ENCODE results near the gene CYP2A6. TPM values are rescaled to one million over a fixed set of nuclear protein-coding genes. Genes with fewer than 3 reads are reported as not detected.
"Not testable (repeated sequence)": the region's sequence is repeated elsewhere in the genome, so short reads cannot be mapped to it uniquely, and the experiment has no call there.

The CYP2A6 gene
- total RNA-seq, 2 donors from 2014 or later = not detected

GRCh38 chr19:40842997-40843652, 7.1 kb downstream of the CYP2A6 start:
- H3K27ac ChIP-seq; H3K27me3 ChIP-seq; H3K36me3 ChIP-seq (replicated peaks in 1 of 2; ENCODE audit: insufficient read depth in 1 of 2, low read depth in 2 of 2); H3K4me3 ChIP-seq; DNase-seq; intact Hi-C loops (cut with DNase I); ATAC-seq; H3K9me3 ChIP-seq: not testable (repeated sequence)
- H3K4me1 ChIP-seq = peaks cover 12% of the 10 kb centered on the region
- WGBS, 2 donors = 38 to 54% methylated on average over 8 to 10 of the region's 12 CpGs

DNA sequence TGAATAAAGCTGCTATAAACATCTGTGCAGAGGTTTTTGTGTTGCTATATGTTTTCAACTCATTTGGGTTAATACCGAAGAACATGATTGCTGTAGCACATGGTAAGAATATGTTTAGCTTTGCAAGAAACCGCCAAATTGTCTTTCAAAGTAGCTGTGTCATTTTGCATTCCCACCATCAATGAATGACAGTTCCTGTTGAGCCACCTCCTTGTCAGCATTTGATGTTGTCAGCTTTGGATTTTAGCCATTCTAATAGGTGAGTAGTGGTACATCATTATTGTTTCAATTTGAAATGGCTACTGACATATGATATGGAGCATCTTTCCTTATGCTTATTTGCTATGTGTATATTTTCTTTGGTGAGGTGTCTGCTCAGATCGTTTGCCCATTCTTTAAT, 8.2 kb downstream of the CYP2A6 start:
- WGBS, 2 donors = 79 to 98% methylated on average over 2 to 3 of the region's 3 CpGs
- DNase-seq; H3K4me3 ChIP-seq; H3K9me3 ChIP-seq; ATAC-seq; H3K27ac ChIP-seq; H3K27me3 ChIP-seq; intact Hi-C loops (cut with DNase I); H3K36me3 ChIP-seq (replicated peaks in 1 of 2; ENCODE audit: insufficient read depth in 1 of 2, low read depth in 2 of 2): not testable (repeated sequence)
- peaks cover 12% of the 10 kb centered on the region for H3K4me1 ChIP-seq

DNA sequence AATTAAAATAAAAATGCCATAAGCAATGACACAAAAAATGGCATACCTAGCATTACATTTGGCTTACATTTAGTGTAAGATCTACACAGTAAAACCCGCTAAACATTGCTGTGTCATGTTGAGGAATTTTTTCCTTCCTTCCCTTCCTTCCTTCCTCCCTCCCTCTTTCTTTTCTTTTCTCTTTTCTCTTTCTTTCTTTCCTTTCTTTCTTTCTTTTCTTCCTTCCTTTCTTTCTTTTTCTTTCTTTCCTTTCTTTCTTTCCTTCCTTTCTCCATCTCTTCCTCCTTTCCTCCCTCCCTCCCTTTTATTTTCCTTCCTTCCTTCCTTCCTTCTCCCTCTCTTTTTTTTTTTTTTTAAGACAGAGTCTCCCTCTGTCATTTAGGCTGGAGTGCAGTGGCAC, 11.8 kb downstream of the CYP2A6 start:
- H3K9me3 ChIP-seq; H3K36me3 ChIP-seq (replicated peaks in 1 of 2; ENCODE audit: insufficient read depth in 1 of 2, low read depth in 2 of 2); DNase-seq; H3K27ac ChIP-seq; H3K4me3 ChIP-seq; H3K27me3 ChIP-seq; intact Hi-C loops (cut with DNase I); ATAC-seq; H3K4me1 ChIP-seq: not testable (repeated sequence)
- 70 to 83% methylated on average over 1 of the region's 1 CpG for WGBS, 2 donors

DNA sequence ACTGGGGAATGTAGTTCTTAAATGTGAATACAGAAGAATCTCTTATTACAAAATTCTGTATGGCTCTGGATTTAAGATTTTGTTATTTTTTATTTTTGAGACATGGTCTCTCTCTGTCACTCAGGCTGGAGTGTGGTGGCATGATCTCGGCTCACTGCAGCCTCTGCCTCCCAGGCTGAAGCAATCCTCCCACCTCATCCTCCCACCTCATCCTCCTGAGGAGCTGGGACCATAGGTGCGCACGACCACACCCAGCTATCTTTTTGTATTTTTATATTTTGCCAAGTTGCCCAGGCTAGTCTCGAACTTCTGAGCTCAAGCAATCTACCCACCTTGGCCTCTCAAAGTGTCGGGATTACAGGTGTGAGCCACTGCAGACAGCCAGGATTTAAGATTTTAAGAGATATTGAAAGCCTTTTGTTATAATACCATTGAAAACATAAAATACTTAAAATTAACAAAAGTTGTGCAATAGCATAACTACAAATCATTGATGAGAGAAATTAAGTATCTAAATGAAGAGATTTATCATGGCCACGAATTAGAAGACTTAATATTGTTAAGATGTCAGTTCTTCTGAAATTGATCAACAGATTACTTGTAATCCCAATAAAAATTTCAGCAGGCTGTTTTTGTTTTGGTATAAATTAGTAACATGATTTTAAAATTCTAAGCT, 13.4 kb downstream of the CYP2A6 start:
- H3K9me3 ChIP-seq = no peaks in the 10 kb centered on the region
- no peak overlapping the region for H3K4me3 ChIP-seq
- no peak overlapping the region for H3K27ac ChIP-seq
- no peaks in the 10 kb centered on the region for H3K36me3 ChIP-seq (replicated peaks in 1 of 2; ENCODE audit: insufficient read depth in 1 of 2, low read depth in 2 of 2)
- TF ChIP-seq, protein P1, sequence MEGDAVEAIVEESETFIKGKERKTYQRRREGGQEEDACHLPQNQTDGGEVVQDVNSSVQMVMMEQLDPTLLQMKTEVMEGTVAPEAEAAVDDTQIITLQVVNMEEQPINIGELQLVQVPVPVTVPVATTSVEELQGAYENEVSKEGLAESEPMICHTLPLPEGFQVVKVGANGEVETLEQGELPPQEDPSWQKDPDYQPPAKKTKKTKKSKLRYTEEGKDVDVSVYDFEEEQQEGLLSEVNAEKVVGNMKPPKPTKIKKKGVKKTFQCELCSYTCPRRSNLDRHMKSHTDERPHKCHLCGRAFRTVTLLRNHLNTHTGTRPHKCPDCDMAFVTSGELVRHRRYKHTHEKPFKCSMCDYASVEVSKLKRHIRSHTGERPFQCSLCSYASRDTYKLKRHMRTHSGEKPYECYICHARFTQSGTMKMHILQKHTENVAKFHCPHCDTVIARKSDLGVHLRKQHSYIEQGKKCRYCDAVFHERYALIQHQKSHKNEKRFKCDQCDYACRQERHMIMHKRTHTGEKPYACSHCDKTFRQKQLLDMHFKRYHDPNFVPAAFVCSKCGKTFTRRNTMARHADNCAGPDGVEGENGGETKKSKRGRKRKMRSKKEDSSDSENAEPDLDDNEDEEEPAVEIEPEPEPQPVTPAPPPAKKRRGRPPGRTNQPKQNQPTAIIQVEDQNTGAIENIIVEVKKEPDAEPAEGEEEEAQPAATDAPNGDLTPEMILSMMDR (IDR thresholded peaks at IDR 0.05) = no peak
- TF ChIP-seq POLR2A (IDR thresholded peaks at IDR 0.05) = no peak
- ATAC-seq (no peak), DNase-seq (no peak)
- intact Hi-C loops (cut with DNase I) = no loop called here
- no peaks in the 10 kb centered on the region for H3K27me3 ChIP-seq
- WGBS, 2 donors = 83 to 85% methylated on average over 6 of the region's 6 CpGs
- H3K4me1 ChIP-seq = peaks cover 12% of the 10 kb centered on the region

DNA sequence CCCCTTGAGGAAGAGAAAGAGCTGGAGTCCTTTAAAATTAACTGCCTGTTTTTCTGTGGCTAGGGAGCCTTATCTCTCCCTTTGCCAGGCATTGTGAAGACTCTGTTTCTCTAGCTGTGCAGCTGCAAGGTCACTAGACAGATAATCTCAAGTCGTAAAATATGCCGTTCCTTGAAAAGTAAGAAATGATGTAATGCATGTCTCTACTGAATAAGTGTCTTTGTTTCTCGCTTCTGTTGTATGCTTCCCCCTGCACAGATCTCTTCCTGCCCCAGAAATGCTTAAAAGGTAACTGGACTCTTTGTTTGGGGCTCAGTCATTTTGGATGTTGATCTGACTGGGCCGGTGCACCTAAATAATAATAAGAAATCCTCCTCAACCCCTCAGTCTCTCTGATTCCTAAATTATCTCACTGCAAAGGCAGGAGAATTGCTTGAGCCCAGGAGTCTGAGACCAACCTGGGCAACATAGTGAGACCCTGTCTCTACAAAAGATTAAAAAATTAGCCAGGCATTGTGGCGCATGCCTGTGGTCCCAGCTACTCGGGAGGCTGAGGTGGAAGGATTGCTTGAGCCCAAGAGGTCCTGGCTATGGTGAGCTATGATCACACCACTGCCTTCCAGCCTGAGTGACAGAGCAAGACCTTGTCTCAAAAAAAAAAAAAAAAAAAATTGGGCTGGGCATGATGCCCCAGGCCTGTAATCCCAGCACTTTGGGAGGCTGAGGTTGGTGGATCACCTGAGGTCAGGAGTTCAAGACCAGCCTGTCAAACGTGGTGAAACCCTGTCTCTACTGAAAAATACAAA, 16.3 kb downstream of the CYP2A6 start:
- H3K27me3 ChIP-seq; H3K4me3 ChIP-seq; H3K9me3 ChIP-seq; H3K36me3 ChIP-seq (replicated peaks in 1 of 2; ENCODE audit: insufficient read depth in 1 of 2, low read depth in 2 of 2); ATAC-seq; intact Hi-C loops (cut with DNase I); DNase-seq: not testable (repeated sequence)
- peaks cover 22% of the 10 kb centered on the region for H3K4me1 ChIP-seq
- 33 to 49% methylated on average over 5 to 7 of the region's 7 CpGs for WGBS, 2 donors
- H3K27ac ChIP-seq = peak overlapping the region in 3 of 4 donors; percentile 49 to 87 (median 64)

- intact Hi-C loops (cut with DNase I); DNase-seq: not testable (repeated sequence)
- ATAC-seq = peak; percentile 13
Measured at GRCh38 chr19:40832431-40832790, 17.8 kb downstream of the CYP2A6 start.

More at GRCh38 chr19:40832431-40832790, 17.8 kb downstream of the CYP2A6 start:
- WGBS, 2 donors = 51 to 76% methylated on average over 4 of the region's 4 CpGs
- H3K27ac ChIP-seq = peak overlapping the region; percentile 79 to 87 (median 86)
- H3K4me1 ChIP-seq = peaks cover 22% of the 10 kb centered on the region
- H3K36me3 ChIP-seq (replicated peaks in 1 of 2; ENCODE audit: insufficient read depth in 1 of 2, low read depth in 2 of 2); H3K27me3 ChIP-seq; H3K9me3 ChIP-seq; H3K4me3 ChIP-seq: not testable (repeated sequence)

Measured in body of pancreas (tissue), 4 donors.